Activated T-helper 2 cell treated with anti-CD3 and anti-CD28 coated beads, Interferon-gamma antibody, Interleukin-2, Interleukin-4, amounts not matched to agents 10 μg/mL and 5 μg/mL and 100 μg/mL, durations not matched to agents 14 hours and 24 hours and 36 hours (primary cell): ENCODE data around the gene MCTP1. TPM values are rescaled to one million over a fixed set of nuclear protein-coding genes. Genes with fewer than 3 reads are reported as not detected.

ENCODE experiments used
- DNase-seq: peaks from one replicate; pipeline ENCODE4 v3.0.0; 2021; ENCODE audit warnings: low spot score
- H3K27ac Mint-ChIP-seq: one replicate; pipeline ENCODE4 v1.8.0; 2021; ENCODE audit warnings: mixed read lengths
- H3K27me3 Mint-ChIP-seq: one replicate; pipeline ENCODE4 v1.8.0; 2021; ENCODE audit warnings: low read depth, mixed read lengths
- H3K36me3 Mint-ChIP-seq: one replicate; pipeline ENCODE4 v1.8.0; 2021; ENCODE audit warnings: low read depth, mixed read lengths
- H3K4me1 Mint-ChIP-seq: one replicate; pipeline ENCODE4 v1.8.0; 2021; ENCODE audit warnings: low read depth, mixed read lengths
- H3K4me3 Mint-ChIP-seq: one replicate; pipeline ENCODE4 v1.8.0; 2021; ENCODE audit warnings: low read depth, mild to moderate bottlenecking, moderate library complexity, mixed read lengths
- H3K9me3 Mint-ChIP-seq: one replicate; pipeline ENCODE4 v1.8.0; 2021; ENCODE audit warnings: mixed read lengths
- intact Hi-C: fragments of 100-400 bp; cut with micrococcal nuclease; formaldehyde crosslinking; loops from one replicate; pipeline ENCODE4 v1.15.1; 2023
- total RNA-seq: library from RNA; stranded (reverse); gene quantifications from 2 replicates; pipeline ENCODE4 v1.2.3, GENCODE V29; 2022

The MCTP1 gene
- total RNA-seq, 1 donor from 2014 or later = not detected

DNA sequence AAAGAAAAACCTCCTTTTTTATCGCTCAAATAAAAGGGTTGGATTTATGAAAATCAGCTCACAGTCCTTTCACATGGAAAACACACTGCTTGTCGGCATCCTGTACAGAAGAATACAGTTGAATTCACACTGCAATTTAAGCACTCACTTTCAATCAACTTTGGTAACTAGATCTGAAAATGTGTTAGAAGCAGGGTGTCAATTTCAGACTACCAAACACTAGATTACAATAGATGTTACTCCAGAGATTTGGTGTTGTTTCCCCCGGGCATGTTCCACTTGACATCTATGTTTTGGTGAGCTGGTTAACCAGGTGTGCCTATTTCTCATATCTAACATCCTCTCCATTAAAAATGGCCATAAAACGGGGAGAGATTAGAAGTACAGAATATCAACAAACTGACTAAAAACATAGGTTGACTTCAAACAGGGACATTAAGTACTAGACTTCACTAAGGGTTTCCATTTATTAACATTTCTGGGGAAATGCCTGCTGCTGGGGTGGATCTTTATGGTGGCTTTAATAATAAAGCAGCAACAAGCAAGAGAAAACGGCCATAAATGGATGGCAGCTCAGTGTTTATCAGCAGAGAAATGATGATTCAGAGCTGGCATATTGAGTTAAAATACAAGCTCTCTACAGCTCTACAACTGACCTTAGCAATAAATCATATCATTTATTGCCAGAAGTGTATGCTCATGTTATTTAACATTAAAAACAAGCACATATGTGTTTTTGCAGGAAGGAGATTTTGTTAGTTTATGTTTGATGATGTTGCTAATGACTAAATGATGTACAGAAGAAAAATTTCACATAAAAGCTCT, 507.6 kb downstream of the MCTP1 start:
- no peaks in the 10 kb centered on the region for H3K4me1 Mint-ChIP-seq
- no peak overlapping the region for H3K27ac Mint-ChIP-seq
- H3K27me3 Mint-ChIP-seq = peaks cover 34% of the 10 kb centered on the region
- no peaks in the 10 kb centered on the region for H3K36me3 Mint-ChIP-seq
- no peak overlapping the region for H3K4me3 Mint-ChIP-seq
- H3K9me3 Mint-ChIP-seq = no peaks in the 10 kb centered on the region
- intact Hi-C loops = no loop called here
- DNase-seq = no peak

DNA sequence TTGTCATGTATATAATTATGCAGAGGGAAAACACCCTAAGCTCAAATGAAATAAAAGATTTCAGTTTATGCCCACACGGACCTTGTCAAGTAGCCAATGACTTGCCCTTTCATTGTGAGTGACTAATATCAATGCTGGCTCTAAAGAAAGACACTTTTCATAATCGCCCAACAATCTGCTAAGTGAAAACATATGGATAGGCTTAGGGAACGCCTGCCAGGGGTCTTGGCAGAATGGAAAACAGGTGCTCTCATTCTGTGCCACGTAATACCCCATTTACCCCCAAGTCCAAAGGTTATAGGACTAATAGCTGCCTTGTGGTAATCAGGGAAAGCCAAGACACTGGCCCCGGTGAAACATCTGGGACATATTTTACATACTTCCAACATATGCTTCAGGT, 508.7 kb downstream of the MCTP1 start:
- Mint-ChIP-seq H3K36me3 (no peaks in the 10 kb centered on the region), H3K9me3 (no peaks in the 10 kb centered on the region), H3K27me3 (peaks cover 26% of the 10 kb centered on the region), H3K4me1 (no peaks in the 10 kb centered on the region), H3K27ac (no peak overlapping the region), H3K4me3 (no peak overlapping the region)
- intact Hi-C loops = no loop called here
- no peak for DNase-seq

DNA sequence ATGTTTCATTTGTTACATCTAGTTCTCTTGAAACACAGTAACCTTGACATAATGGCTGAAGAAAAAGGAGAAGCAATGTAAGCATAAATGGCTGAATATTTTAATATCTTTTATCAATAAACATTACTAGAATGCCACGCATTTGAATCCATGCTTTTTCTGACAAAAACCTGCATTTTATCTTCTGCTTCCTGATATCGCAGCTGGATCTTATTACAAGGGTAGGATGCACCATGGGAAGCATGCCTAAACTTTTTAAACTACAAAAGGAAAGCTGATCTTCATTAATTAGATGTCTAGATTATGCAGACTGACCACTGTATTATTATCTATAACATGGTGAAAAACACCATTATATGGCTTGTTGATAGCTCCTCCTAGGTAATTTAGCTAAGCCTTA, 509.8 kb downstream of the MCTP1 start:
- Mint-ChIP-seq H3K4me1 (no peaks in the 10 kb centered on the region), H3K9me3 (no peaks in the 10 kb centered on the region), H3K36me3 (no peaks in the 10 kb centered on the region), H3K27me3 (peaks cover 27% of the 10 kb centered on the region), H3K27ac (no peak overlapping the region), H3K4me3 (no peak overlapping the region)
- DNase-seq = no peak
- intact Hi-C loops = no loop called here

DNA sequence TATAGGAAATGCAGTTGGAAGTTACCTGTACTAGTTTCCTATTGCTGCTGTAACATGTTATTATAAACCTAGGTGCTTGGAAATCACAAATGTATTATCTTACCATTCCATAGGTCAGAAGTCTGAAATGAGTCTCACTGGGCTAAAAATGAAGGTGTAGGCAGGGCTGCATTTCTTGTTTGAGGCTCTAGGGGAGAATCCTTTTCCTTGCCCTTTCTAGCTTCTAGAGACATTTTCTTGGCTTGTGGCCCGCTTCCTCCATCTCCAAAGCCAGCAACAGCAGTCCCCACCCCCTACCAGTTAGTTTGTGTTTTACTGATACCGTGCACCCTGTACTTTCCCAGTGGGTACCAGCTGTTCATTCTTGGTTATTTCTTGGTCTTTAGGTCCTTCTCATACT, 513.2 kb downstream of the MCTP1 start:
- H3K9me3 Mint-ChIP-seq = no peaks in the 10 kb centered on the region
- H3K4me3 Mint-ChIP-seq = no peak overlapping the region
- H3K36me3 Mint-ChIP-seq = no peaks in the 10 kb centered on the region
- no peaks in the 10 kb centered on the region for H3K4me1 Mint-ChIP-seq
- H3K27ac Mint-ChIP-seq = no peak overlapping the region
- DNase-seq = no peak
- intact Hi-C loops = no loop called here
- peaks cover 20% of the 10 kb centered on the region for H3K27me3 Mint-ChIP-seq

DNA sequence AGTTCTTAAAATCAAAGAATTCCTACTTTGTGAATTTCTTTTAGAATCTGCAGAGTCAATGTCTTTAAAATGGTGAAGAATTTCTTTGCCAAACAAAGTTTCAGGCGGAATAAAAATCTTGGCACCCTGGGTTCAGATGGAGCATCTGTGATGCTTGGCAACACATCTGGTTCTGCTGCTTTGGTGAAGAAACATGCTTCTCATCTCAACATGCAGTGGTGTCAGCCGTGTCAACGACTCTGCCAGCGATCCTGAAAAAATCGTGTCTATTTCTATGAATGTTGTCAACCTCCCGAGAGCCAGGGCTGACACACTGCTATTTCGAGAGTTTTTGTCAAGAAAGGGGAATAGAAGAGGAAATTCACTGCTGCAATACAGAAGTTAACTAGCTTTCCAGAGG, 514.9 kb downstream of the MCTP1 start:
- H3K27ac Mint-ChIP-seq = no peak overlapping the region

DNA sequence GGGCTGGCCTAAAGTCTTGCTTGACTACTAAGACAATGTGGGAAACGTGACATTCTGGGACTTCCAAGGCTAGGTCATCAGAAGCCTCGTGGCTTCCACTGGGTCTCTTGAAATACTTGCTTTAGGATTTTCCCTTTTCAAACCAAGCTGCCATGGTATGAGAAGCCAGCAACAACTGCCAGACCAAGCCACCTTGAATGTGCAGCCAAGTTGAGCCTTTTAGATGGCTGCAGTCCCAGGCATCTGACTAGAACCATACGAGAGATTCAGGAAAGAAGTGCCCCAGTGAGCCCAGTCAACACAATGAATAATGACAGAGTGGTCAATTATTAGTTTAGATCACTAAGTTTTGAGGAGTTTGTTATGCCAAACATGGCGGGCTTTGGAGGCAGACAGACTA, 523.1 kb downstream of the MCTP1 start:
- intact Hi-C loops = no loop called here
- no peak overlapping the region for H3K4me3 Mint-ChIP-seq
- H3K27ac Mint-ChIP-seq = no peak overlapping the region
- DNase-seq = no peak
- H3K27me3 Mint-ChIP-seq = no peaks in the 10 kb centered on the region
- no peaks in the 10 kb centered on the region for H3K36me3 Mint-ChIP-seq
- no peaks in the 10 kb centered on the region for H3K4me1 Mint-ChIP-seq
- no peaks in the 10 kb centered on the region for H3K9me3 Mint-ChIP-seq

More for the DNA sequence above, 514.9 kb downstream of the MCTP1 start:
- no peaks in the 10 kb centered on the region for H3K9me3 Mint-ChIP-seq
- no peaks in the 10 kb centered on the region for H3K4me1 Mint-ChIP-seq
- peaks cover 14% of the 10 kb centered on the region for H3K27me3 Mint-ChIP-seq
- intact Hi-C loops = no loop called here
- no peaks in the 10 kb centered on the region for H3K36me3 Mint-ChIP-seq
- no peak for DNase-seq
- no peak overlapping the region for H3K4me3 Mint-ChIP-seq

DNA sequence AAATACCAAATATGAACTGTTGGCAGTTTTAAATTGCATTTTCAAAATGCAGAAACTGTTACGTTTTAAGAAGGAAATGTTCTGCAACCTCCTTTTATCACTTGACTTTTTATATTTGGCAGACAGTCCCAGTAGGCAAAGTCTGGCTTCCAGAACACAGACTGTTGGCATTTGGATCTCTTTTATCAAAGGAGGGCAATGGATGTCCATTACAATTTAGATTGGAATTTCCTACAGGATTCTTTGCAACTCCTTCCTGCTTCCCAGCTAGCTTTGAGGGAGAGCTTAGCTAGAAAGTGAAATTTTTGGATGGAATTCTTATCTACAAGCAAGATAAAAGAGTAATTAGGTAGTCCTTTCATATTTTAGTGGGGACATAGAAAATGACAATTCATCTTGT, 523.8 kb downstream of the MCTP1 start:
- Mint-ChIP-seq H3K4me3 (no peak overlapping the region), H3K27me3 (no peaks in the 10 kb centered on the region), H3K27ac (no peak overlapping the region), H3K9me3 (no peaks in the 10 kb centered on the region), H3K36me3 (no peaks in the 10 kb centered on the region), H3K4me1 (no peaks in the 10 kb centered on the region)
- DNase-seq = no peak
- intact Hi-C loops = no loop called here

DNA sequence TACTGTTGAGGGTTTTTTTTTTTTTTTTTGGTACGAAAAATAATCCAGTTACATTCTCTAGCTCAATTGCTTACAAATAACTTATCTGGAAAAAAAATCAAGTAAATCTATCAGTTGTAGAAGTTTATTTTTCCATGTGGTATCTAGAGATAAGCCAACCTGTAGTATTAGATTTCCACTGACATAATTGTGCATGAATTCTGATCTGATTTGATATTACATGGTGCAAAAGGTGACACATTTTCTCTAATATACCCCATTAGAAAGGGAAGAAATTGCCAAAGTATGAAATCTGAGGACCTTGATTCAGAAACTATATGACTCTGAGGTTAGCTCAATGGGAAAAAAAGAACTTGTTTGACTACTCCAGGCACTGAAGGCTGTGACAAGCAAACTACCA, 524.9 kb downstream of the MCTP1 start:
- Mint-ChIP-seq H3K27ac (no peak overlapping the region), H3K9me3 (no peaks in the 10 kb centered on the region), H3K4me3 (no peak overlapping the region), H3K36me3 (no peaks in the 10 kb centered on the region), H3K27me3 (no peaks in the 10 kb centered on the region), H3K4me1 (no peaks in the 10 kb centered on the region)
- no peak for DNase-seq
- intact Hi-C loops = no loop called here

DNA sequence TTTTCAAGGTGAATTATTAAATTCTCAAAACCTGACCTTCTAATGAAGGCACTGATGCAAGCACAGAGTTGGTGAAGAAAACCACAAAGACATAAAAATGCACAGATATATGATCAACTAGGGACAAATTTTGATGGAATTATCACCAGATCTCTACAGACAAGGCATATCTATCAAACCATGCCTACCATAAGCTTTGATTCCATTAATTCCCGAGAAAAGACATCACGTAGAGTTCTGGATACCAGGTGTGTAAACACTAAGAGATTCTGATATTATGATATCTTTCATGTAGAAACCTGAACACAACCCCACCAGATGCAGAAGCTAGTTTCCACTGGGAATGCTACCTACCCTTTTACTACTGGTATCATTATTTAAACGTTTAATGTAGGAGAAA, 525.9 kb downstream of the MCTP1 start:
- Mint-ChIP-seq H3K27ac (no peak overlapping the region), H3K4me3 (no peak overlapping the region), H3K4me1 (no peaks in the 10 kb centered on the region), H3K9me3 (no peaks in the 10 kb centered on the region), H3K27me3 (no peaks in the 10 kb centered on the region), H3K36me3 (no peaks in the 10 kb centered on the region)
- DNase-seq = no peak
- intact Hi-C loops = no loop called here

DNA sequence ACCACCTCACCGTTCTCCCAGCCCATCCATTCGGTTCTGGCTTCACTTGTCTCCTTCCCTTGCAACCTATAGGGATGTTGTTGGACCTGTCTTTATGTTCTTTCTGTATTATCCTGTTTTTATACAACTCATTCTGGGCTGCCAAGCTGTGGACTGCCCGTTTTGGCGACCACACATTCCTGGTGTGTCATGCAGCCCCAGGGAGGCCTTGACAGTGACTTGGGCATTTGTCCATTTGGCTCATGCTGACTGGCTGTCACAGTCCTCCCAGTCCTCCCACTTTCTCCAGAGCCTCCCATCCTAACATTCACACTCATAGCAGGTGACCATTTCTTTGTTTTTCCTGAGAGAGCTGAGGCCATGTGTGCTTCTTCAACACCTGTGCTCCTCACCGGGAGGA, 530.1 kb downstream of the MCTP1 start:
- H3K4me3 Mint-ChIP-seq = no peak overlapping the region
- H3K36me3 Mint-ChIP-seq = no peaks in the 10 kb centered on the region
- no peaks in the 10 kb centered on the region for H3K4me1 Mint-ChIP-seq
- no peaks in the 10 kb centered on the region for H3K9me3 Mint-ChIP-seq
- H3K27me3 Mint-ChIP-seq = peaks cover 3% of the 10 kb centered on the region
- intact Hi-C loops = no loop called here
- H3K27ac Mint-ChIP-seq = no peak overlapping the region
- DNase-seq = no peak

DNA sequence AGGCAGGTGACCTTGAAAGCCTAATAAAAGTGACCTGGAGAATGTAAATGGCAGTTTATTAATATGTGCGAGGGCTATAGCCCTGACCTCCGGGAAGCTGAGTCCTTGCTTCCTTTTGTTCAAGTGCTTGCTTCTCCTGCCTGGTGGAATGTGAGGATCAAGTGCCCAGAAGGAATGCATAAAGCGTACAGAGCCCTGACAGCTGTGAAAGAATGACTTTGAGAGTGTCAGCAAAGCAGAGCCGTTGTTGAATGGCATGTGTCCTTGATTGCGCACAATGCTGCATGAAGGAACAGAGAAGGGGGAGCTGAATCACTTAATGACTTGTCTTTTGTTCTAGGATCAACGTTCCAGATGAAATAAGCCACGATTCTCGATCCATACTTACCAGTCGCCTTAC, 533.4 kb downstream of the MCTP1 start:
- Mint-ChIP-seq H3K36me3 (no peaks in the 10 kb centered on the region), H3K4me1 (no peaks in the 10 kb centered on the region), H3K27ac (no peak overlapping the region), H3K4me3 (no peak overlapping the region), H3K27me3 (peaks cover 3% of the 10 kb centered on the region), H3K9me3 (no peaks in the 10 kb centered on the region)
- DNase-seq = no peak
- intact Hi-C loops = no loop called here

DNA sequence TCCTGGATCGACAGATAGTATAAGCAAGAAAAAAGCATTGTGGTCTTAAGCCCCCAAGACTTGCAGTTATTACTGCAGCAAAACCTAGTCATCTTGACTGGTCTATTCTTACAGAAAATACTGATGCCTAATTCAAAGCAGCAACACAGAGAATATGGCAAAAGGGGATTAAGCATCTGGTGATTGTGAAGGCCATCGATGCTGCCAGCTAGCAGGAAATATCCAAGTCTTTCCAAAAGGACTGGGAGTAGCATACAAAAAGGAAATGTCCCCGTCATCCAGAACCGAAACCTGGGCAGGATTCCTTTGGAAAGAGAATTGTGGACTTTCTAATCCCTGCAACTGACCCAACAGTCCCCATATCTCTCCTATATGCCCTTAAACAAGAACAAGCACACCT, 534.2 kb downstream of the MCTP1 start:
- Mint-ChIP-seq H3K27me3 (peaks cover 6% of the 10 kb centered on the region), H3K4me3 (no peak overlapping the region), H3K4me1 (peaks cover 5% of the 10 kb centered on the region), H3K36me3 (no peaks in the 10 kb centered on the region), H3K9me3 (no peaks in the 10 kb centered on the region), H3K27ac (no peak overlapping the region)
- DNase-seq = no peak
- intact Hi-C loops = no loop called here

DNA sequence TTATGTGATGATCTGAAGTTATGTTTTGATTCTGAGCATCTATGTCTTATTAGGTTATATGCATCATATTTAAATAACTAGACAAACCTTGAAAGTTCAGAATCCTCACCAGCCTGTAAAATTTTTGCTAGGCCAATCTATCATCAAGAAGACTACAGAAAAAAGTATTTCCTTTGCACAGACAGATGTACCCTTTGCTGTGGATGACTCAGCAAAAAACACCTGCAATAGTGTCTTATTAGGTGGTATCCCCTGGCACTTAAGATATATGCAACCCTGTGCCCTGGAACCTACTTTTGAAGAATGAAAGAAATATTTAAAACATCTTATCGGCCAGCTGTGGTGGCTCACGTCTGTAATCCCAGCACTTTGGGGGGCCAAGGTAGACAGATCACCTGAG, 535.9 kb downstream of the MCTP1 start:
- peaks cover 5% of the 10 kb centered on the region for H3K4me1 Mint-ChIP-seq

DNA sequence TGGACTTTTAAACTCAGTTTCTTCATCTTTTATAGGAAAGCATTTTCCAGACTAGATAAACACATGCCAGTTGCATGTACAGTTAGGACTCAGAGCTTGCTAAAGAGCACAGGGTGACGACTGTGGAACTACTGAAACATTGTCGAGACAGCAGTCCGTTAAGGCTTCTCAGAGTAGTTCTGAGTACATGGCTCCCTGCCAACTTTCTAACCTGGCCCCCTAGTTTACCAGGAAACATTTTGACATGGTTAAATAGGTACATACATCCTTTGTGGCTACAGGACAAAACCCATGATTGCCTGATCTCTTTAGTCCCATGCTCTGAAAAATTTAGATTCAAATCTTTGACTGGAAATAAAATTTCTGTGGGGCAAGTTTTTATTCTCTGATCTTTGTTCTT, 536.7 kb downstream of the MCTP1 start:
- H3K4me1 Mint-ChIP-seq = peaks cover 5% of the 10 kb centered on the region
- no peaks in the 10 kb centered on the region for H3K36me3 Mint-ChIP-seq
- H3K27me3 Mint-ChIP-seq = peaks cover 3% of the 10 kb centered on the region
- intact Hi-C loops = no loop called here
- no peak overlapping the region for H3K27ac Mint-ChIP-seq
- no peak for DNase-seq
- H3K4me3 Mint-ChIP-seq = no peak overlapping the region
- no peaks in the 10 kb centered on the region for H3K9me3 Mint-ChIP-seq

More for the DNA sequence above, 535.9 kb downstream of the MCTP1 start:
- Mint-ChIP-seq H3K27me3 (peaks cover 6% of the 10 kb centered on the region), H3K27ac (no peak overlapping the region), H3K36me3 (no peaks in the 10 kb centered on the region), H3K9me3 (no peaks in the 10 kb centered on the region), H3K4me3 (no peak overlapping the region)
- intact Hi-C loops = no loop called here
- no peak for DNase-seq
